GM18505 (cell line): ENCODE data around the gene NAT10.
A peak's percentile ranks its signal among the peaks of the same experiment; 100 is the strongest.

Source experiments
- ATAC-seq: cut with Tn5 transposase; IDR thresholded peaks from one replicate; pipeline ENCODE4 v1.9.1; 2021; ENCODE audit not compliant: unreplicated experiment
- POLR2A ChIP-seq: IDR thresholded peaks from 4 replicates; pipeline ENCODE4 v1.6.1; 2011; ENCODE audit warnings: borderline replicate concordance; ENCODE audit not compliant: insufficient read depth, insufficient read length; ENCODE audit errors: extremely low read depth

NAT10 gene

DNA sequence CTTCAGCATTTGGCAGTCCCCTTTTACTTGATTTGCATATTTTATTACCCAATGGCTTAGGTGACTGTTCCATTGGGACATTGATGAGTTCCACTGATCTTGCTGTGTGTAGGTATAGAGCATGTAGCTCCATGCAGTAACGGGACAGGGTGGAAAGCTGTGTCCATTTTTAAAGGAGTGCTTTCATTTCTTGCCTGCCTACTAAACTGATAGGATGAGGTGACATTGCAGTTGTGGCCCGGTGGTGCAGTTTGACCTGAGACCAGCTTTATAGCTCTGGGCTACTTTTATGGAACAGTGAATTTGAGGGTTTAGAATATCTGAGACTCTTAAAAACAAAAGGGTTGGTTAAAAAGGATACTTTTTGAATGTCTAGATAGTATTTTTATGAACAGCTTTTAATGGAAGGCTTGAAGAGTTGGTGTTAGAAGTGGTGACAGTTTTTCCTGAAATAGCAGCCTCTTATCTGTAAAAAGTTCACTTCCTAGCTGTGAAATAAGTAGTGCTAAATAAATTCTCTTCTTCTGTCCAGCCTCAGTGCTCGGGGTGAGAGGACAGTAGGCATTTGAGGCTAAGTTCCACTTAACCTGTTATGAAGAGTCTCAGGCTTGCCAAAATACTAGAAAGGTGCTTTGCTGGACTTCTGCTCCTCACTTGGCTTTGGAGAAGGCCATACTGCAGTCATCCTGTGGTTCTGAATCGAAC lies 27.0 kb downstream of the NAT10 start:
- ATAC-seq = no peak
- no peak for TF ChIP-seq POLR2A

DNA sequence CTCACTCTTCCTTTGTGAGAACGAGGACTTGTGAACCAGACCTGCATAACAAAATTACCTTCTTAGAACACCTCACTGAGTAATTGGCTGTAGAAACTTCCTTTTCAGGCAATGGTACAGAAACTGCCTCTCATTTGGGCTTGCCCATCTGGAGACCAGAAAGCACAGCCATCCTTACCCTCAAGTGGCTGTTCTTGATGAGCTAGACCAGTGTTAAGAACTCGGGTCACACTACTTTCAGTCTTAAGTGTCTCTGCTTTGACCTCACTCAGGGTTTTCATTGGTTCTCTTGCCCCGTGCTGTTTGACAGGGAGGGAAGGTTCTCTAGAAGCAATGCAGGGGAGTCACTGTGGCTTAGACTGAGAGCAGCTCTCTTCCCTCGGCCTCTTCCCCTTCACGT lies 29.3 kb downstream of the NAT10 start:
- ATAC-seq = no peak
- no peak for TF ChIP-seq POLR2A

DNA sequence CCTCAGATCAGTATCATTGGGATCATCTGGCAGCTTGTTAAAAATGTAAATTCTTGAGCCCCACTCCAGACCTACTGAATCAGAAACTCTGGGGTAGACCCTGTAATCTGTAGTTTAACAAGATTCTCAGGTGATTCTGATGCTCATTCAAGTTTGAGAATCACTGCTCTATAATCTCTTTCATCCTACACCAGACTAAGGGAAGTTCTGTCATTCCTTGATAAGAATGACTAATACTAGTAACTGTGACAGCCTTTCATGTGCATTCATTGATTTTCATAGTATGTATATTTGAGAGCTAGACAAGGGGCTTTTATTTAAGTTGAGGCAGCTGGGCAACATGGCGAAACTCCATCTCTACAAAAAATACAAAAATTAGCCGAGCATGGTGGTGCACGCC lies 30.0 kb downstream of the NAT10 start:
- TF ChIP-seq POLR2A = no peak
- no peak for ATAC-seq

DNA sequence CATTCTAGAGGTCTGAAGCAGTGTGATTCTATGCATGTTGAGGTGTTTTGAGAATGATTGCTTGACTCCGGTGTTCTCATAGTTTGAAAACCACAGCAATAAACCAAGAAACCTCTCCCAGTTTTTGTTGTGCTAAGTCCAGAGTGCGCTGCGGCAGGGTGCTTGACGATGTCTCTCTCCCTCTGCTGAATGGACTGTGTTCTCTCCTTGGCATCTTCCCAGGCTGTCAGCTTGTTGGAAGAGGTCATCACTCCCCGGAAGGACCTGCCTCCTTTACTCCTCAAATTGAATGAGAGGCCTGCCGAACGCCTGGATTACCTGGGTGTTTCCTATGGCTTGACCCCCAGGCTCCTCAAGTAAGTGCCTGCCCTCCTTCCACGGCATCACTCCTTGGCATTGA lies 31.0 kb downstream of the NAT10 start:
- ATAC-seq = no peak
- TF ChIP-seq POLR2A = no peak

DNA sequence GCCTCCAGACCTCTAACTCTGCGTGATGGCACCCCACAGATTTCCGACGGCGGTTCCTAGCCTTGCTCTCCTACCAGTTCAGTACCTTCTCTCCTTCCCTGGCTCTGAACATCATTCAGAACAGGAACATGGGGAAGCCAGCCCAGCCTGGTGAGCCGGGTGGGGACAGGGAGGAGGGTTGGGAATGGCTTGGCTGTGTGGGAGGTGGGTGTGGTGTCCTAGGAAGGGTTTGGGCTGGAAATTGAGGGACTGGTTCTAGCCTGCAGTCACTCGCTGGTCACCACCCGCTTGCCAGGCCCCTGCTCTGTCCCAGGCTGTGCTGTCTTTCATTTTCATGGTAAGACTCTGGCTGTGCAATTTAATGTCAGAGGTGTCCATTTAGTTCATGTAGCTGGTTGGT lies 33.9 kb downstream of the NAT10 start:
- TF ChIP-seq POLR2A = no peak
- no peak for ATAC-seq

DNA sequence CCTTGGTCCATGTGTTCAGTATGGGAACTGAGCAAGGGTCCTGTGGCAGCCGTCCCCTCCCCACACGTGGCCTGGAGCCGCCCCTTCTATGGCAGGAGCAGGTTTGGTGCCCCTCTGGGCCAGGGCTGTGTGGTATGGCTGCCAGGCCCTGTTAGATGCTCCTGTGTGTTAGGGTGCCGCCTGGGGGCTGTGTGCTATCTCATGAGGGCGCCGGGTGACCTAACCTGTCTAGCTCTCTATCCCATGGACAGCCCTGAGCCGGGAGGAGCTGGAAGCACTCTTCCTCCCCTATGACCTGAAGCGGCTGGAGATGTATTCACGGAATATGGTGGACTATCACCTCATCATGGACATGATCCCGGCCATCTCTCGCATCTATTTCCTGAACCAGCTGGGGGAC lies 34.7 kb downstream of the NAT10 start:
- ATAC-seq = no peak
- no peak for TF ChIP-seq POLR2A

DNA sequence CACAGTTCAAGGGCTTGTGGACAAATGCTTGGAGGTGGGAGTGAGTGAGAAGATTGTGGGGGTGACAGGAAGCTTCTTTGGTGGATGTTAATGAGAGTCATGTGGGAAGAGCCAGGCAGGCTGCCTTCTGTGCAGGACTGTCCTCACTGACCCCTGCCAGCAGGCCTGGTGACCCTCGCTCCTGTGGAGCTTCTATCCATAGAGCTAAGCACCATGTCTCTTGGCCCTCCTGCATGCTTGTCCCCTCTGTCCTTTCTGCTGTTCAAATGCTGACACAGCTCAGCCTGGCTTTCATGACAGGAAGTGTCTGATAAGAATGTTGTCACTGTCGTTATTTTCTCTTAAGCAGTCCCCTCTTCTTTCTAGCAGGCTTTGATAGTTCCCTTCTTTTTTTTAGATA lies 37.6 kb downstream of the NAT10 start:
- no peak for TF ChIP-seq POLR2A
- no peak for ATAC-seq

DNA sequence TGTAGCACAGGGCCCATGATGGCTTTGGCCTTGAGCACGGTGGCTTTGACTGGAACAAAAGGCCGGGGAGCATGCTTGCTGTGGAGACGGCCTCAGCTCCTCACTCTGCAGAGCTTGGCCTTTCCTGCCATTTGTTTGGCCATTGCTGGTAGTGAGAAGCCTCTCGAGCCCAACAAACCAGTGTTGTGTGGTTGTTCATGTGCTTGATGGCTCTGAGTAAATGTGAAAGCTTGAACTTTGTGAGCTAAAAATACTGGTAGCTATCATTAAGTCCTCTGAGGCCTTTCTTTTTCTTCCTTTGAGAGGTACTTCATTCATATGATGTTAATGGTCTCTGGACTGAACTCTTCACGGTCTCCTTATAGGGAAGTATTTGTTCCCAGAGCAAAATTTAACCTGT lies 39.6 kb downstream of the NAT10 start:
- no peak for ATAC-seq
- no peak for TF ChIP-seq POLR2A

DNA sequence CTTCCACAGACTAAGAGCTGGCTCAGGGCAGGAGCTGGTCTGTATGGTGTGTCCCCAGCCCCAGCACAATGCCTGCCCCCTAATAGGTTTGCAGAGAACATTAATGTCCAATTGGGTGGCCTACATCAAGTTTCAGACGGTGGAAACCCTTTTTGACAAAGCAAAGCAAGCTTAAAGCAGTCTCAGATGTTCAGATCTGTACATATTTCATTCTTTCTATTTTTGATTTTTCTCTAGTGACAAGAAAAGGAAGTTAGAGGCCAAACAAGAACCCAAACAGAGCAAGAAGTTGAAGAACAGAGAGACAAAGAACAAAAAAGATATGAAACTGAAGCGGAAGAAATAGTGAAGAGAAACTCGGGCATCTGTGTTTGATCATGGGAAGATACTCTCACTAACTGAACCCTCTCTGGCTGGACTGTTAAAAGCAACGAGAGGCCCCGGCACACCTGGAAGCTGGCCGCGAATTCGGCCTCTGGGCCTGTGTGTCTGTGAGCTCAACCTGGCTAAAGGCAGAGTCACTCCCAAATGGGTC lies 40.5 kb downstream of the NAT10 start:
- ATAC-seq = peak; percentile 59
- TF ChIP-seq POLR2A = no peak

DNA sequence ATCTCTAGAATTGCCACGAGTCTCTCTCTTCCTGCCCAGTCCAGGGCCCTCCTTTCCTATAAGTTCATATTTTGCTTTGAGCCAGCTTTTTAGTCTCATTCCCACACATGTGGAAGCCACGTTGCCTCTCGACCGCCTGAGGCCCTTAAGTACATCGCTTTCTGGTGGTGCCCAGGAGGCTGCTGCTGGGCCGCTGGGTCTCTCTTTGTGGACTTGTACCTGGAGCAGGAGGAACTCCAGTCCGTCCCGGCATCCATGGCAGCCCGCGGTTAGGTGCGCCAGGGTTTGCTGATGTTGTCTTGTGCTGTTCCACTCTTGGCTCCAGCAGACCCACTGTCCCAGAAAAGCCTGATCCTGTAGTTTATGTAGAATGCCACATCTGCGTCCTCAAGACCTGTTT lies 41.0 kb downstream of the NAT10 start:
- no peak for ATAC-seq
- TF ChIP-seq POLR2A = no peak

DNA sequence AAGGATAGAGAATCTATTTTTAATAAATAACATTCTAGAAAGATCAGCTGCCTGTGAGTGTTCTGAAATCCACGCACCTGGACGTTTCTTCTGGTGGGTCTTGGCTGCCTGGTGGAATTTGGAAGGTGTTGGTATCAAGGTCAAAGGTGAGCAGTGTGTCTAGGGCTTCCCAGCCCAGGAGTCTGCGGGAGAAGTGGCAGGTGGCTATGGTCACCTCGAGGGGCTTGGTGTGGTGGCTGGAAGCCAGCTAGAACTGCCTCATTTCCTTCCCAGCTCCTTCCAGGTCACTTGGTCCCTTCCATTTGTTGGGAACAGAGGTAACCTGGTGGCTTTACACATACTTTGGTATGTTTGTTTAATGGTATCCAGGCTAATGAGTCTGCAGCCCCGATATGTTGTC lies 41.4 kb downstream of the NAT10 start:
- TF ChIP-seq POLR2A = no peak
- no peak for ATAC-seq

DNA sequence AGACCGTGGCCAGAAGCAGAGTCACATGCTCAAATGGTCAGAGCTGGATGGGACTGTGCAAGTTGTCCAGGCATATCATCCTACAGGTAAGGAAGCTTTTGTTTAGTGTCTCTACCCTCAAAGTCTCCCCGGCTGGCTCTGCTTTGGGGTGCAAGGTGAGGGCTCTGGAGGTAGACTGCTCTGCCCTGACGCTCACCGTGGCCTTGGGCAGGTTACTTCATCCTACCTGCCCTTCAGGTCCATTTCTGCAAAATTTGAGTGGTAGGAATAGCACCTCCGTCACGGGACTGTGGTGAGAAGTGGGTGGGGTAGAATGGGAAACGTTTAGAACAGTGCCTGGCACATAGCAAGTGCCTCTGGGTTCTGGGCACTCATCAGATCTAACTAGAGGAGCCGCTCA lies 42.2 kb downstream of the NAT10 start:
- no peak for TF ChIP-seq POLR2A

DNA sequence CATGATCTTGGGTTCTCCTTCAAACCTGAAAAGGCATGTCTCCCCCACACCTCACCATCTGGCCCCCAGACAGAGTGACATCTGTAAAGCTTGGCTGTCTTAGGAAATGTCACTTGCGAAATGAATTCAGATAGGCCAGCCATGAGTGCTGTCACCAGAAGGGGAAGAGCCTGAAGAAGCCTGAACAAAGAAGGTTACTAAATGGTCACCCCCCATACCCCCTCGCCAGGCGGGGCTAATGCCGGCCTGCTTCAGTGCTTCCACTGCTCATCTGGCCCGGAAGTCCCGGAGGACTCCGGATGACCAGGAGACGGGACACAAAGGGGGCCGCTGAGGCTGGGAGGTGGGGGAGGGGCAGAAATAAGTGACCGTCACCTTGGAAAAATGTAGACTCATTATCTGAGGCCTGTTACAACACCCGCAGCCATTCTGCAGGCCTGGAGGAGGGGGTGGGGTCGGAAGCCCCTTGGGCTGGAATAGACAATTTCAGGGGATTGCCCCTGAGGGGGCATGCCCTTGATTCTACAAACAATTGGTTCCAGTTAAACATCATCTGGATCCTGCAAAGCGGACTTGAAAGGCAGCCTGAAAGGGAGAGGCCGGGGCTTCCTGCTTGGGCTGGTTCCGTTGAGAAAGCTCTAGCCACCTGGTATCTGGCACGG lies 43.2 kb downstream of the NAT10 start:
- no peak for TF ChIP-seq POLR2A
- ATAC-seq = no peak

More for the DNA sequence above, 42.2 kb downstream of the NAT10 start:
- ATAC-seq = no peak

DNA sequence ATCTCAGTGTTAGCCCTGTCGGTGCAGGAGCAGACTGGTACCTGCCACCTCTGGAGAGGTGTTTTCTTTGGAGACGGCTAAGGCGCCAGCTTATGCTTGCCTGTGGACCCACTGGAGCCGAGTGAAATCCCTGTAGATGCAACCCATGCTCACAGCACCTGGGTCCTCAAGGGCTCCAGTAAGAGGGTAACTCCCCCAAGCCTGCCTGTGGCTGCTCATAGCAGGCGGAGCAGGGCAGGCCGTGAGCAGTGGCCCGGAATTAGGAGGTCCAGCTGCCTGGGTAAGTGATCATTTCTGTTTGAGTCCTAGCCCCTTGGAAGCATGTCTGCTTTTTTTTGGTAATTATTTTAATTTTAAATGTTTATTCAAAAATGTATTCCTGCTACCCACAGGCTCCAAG lies 43.8 kb downstream of the NAT10 start:
- no peak for TF ChIP-seq POLR2A
- no peak for ATAC-seq
